ENCODE results near the gene GAL3ST1.

- TF ChIP-seq, protein P1, sequence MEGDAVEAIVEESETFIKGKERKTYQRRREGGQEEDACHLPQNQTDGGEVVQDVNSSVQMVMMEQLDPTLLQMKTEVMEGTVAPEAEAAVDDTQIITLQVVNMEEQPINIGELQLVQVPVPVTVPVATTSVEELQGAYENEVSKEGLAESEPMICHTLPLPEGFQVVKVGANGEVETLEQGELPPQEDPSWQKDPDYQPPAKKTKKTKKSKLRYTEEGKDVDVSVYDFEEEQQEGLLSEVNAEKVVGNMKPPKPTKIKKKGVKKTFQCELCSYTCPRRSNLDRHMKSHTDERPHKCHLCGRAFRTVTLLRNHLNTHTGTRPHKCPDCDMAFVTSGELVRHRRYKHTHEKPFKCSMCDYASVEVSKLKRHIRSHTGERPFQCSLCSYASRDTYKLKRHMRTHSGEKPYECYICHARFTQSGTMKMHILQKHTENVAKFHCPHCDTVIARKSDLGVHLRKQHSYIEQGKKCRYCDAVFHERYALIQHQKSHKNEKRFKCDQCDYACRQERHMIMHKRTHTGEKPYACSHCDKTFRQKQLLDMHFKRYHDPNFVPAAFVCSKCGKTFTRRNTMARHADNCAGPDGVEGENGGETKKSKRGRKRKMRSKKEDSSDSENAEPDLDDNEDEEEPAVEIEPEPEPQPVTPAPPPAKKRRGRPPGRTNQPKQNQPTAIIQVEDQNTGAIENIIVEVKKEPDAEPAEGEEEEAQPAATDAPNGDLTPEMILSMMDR (optimal IDR thresholded peaks at IDR 0.05 in 1 of 3, IDR thresholded peaks at IDR 0.05 in 1 of 3, conservative IDR thresholded peaks at IDR 0.05 in 1 of 3; ENCODE audit: extremely low read depth in 1 of 3, insufficient read depth in 2 of 3, low read length in 3 of 3), result no peak
- TF ChIP-seq EZH2 (IDR thresholded peaks at IDR 0.05; ENCODE audit: low read length), result no peak
Measured at GRCh38 chr22:30586414-30586813, 11.9 kb upstream of the GAL3ST1 start.

Measured in keratinocyte (primary cell).